Bronchus fibroblast of lung (primary cell): Measurements from ENCODE around the gene KCNAB2. TPM values are rescaled to one million over a fixed set of nuclear protein-coding genes. Genes with fewer than 3 reads are reported as not detected.

Experiments used
- total RNA-seq: library from RNA; depleted of rRNA; stranded (reverse); fragments of >200 nt; gene quantifications from 2 replicates; pipeline ENCODE4 v1.2.3, GENCODE V29; 2015

KCNAB2 gene
- 2.0 and 2.7 TPM in 2 replicates for total RNA-seq

GRCh38 chr1:6045561-6045960 is at the start of gene KCNAB2:
TSS of gene KCNAB2 (plus strand) at chr1:6045888. CDS start at chr1:6051537, 5,649 bp downstream.

Other genes with a start within 250 kb of the KCNAB2 start
- 4.4 and 4.9 TPM in 2 replicates for gene NPHP4, start 53.5 kb upstream of the KCNAB2 start, total RNA-seq
- gene CHD5, start 134.4 kb downstream of the KCNAB2 start, total RNA-seq, result 0.50 TPM in 1 of 2 replicates, not detected in the other
- gene RPL22, start 153.7 kb downstream of the KCNAB2 start, total RNA-seq, result 72.4 and 90.3 TPM in 2 replicates
- 7.2 and 13.1 TPM in 2 replicates for gene RNF207, start 160.2 kb downstream of the KCNAB2 start, total RNA-seq
- gene ICMT, start 190.1 kb downstream of the KCNAB2 start, total RNA-seq, result 80.0 and 83.1 TPM in 2 replicates
- not detected in 2 replicates for gene HES3, start 198.3 kb downstream of the KCNAB2 start, total RNA-seq
- 3.0 and 3.4 TPM in 2 replicates for gene GPR153, start 215.2 kb downstream of the KCNAB2 start, total RNA-seq